DMS 273 treated with DMSO at 0.1 percent for 48 hours (cell line): ENCODE data around the gene UBE4A.
"Not testable (repeated sequence)": the region's sequence is repeated elsewhere in the genome, so short reads cannot be mapped to it uniquely, and the experiment has no call there.

Source experiments
- DNase-seq: peaks from one replicate; lab custom pipeline; 2025; lab: John Stamatoyannopoulos, UW

UBE4A gene

DNA sequence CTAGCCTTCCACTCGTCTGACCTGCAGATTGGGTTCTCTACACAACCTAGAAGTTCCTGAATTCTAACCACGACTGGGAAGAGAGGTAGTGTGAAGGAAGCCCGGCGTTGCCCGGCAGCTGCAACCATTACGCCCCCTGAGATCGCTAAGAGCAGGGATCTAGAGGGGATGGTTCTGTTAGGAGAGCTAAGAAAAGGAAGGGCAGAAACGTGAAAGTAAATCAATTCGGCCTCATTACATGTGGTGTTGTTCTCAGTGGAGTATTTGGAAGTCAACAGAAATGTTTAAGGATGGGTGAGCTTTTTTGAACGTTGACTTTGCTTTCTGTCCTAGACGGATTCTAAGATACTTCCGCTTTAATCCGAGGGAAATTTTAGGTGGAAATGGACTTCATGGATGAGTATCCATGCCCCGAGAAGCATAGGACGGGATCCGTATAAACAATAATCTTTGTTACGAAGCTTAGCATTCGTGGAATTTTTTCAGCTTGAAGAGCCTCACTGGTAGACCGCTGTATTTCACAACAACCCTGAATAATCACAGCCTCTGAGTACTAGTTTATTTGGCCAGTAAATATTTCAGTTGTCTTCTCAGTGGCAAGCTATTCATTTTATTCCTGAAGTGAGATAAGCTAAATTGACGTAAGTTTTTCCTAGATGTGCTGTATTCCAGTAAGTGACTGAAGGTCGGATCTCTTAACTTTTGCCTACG, 42.6 kb downstream of the UBE4A start:
- DNase-seq, result no peak

DNA sequence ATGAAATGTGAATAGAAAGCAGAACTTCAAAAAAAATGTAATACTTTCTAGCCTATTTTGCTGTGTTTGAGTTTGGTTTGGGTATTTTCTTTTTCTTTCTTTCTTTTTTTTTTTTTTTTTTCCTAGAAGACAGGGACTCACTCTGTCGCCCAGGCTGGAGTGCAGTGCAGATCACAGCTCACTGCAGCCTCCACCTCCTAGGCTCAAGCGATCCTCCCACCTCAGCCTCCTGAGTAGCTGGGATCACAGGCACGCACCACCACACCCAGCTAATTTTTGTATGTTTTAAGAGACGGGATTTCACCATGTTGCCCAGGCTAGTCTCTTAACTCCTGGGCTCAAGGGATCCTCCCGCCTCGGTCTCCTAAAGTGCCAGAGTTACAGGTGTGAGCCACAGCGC, 43.2 kb downstream of the UBE4A start:
- DNase-seq, result not testable (repeated sequence)

DNA sequence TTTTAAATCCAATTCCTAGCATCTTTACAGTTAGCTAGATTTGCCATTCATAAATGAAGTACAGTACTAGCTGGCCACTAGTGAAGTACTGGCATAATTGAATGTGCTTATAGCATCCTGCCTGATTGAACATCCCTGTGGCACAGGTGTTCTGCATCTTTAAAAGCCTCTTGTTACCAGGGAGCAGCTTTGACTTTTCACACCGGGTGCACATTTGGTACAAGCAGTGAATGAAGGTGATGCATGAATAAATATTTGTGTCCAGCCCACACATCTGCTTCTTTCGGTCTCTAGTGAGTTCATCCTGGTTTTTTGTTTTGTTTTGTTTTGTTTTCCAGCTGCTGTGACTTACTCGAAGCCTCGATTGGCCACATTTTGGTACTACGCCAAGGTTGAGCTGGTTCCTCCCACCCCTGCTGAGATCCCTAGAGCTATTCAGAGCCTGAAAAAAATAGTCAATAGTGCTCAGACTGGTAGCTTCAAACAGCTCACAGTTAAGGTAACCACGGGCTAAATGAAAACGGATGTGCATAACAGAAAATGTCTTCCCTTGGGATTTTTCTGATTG, 47.3 kb downstream of the UBE4A start:
- DNase-seq, result no peak

DNA sequence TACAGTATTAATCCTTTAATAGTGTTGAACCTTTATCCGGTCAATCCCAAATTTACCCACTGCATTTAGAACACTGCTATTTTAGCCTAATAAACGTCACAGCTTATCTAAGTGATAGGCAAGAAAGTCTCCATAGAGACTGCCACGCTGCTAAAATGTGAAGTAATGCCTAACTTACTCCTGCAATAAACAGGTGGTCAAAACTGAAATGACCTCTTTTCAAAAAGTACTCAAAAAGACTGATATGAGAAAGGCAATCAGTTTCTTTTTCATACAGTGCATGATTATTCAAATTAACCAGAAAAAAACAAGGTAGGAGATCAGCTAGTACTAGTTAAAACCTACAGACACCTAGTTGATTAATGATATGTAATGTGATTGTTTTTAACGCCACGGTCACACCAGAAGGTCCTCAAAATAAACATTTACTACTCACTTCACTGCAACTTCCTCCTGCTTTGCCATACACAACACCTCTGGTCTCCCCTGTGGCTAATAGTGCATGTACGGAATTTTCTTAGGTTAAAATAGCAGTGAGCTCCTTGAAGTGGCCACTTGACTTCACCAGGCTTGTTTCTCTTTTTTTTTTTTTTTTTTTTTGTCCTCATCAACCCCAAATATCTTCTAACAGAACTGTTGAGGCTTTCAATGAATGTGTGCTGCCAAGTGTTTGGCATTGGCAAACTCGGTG, 50.8 kb downstream of the UBE4A start:
- DNase-seq, result no peak

GRCh38 chr11:118411530-118411929, 52.1 kb downstream of the UBE4A start:
- DNase-seq, result no peak

- DNase-seq, result no peak
Observed at GRCh38 chr11:118412921-118413320, 53.5 kb downstream of the UBE4A start.

- no peak for DNase-seq
Observed at GRCh38 chr11:118415062-118415738, 55.8 kb downstream of the UBE4A start.

- no peak for DNase-seq
Observed at GRCh38 chr11:118415739-118416068, 56.3 kb downstream of the UBE4A start.

DNA sequence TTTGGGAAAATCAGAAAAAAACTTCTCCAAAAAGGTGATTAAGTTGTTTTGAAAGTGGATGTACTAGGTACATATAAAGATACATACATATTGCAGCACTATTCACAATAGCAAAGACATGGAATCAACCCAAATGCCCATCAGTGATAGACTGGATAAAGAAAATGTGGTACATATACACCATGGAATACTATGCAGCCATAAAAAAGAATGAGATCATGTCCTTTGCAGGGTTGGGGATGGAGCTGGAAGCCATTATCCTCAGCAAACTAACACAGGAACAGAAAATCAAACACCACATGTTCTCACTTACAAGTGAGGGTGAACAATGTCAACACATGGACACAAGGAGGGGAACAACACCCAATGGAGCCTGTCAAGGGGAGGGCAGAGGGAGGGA, 57.5 kb downstream of the UBE4A start:
- not testable (repeated sequence) for DNase-seq

GRCh38 chr11:118417801-118418200, 58.4 kb downstream of the UBE4A start:
- DNase-seq, result no peak

GRCh38 chr11:118418766-118419165, 59.4 kb downstream of the UBE4A start:
- no peak for DNase-seq

- DNase-seq, result no peak
Observed at GRCh38 chr11:118427707-118428106, 68.3 kb downstream of the UBE4A start.

GRCh38 chr11:118430956-118431355, 71.6 kb downstream of the UBE4A start:
- DNase-seq, result no peak

GRCh38 chr11:118434123-118434552, 74.7 kb downstream of the UBE4A start:
- no peak for DNase-seq

DNA sequence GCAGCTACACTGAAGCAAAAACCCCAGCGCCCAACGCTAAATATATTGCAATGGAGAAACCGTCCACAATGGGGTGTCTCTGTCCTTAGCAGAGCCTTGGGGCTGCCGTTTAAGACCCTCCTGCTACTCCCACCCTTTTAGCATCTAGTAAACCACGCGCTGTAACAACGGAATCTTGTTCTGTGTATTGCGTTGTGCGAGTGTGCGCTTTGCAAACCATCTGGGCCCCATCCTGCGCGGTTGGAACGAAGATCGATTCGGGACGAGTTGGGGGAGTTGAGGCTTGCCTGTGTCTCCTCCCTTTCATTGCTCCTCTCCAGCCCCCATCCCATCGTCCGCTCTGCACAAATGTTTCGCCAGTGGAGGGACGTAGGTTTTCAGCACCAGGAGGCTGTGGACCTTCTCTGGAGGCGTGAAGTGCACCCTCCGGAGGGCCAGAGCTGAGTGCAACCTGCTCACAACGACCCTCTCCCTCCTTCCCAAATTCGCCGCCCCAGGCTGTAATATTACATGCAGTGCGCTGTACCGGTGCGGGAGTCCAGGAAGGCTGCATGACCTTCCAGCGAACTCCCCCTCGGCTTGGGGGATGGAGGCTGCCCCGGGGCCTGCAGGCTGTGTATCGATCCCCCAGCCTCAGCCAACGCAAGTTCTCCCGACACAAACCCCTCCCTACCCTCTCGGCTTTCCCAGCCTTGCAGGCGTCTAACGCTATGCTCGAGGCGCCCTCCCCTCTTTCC, 75.3 kb downstream of the UBE4A start:
- DNase-seq, result no peak

- DNase-seq, result peak; percentile 72
Observed at GRCh38 chr11:118435290-118435892, 76.0 kb downstream of the UBE4A start.

DNA sequence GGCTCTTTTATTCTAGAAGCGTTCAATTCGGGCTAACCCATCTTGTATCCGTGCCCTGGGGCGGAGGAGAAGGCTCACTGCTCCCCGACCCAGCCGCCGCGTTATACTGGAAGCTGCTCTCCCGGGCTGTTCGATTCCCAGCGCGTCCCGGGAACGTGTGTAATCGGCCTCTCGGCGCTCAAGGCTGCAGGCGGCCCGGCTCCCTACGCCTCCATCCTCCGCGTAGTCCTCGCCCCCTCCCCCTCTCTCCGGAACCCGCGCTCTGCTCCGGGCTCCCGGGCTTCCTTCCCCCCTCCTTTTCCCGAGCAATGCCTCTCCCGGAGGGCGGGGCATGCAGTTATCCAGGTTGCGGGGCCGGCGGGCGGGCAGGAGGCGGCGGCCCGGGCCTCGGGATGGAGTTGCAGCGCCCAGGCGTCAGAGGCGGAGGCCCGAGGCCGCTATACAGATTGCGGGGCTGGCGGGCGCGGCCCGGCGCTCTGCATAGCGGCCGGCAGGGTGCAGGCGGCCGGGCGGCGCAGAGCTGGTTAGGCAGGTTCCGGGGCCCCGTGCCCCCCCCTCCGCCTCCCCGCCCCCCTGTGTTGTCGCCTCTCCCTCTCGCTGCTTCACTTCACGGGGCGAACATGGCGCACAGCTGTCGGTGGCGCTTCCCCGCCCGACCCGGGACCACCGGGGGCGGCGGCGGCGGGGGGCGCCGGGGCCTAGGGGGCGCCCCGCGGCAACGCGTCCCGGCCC, 76.7 kb downstream of the UBE4A start, which contains the start of gene KMT2A:
Gene KMT2A (plus strand): TSS at position 600 of the 732 bp plus-strand sequence. CDS start 21 bp downstream, at position 621.
- peak; percentile 80 for DNase-seq

DNA sequence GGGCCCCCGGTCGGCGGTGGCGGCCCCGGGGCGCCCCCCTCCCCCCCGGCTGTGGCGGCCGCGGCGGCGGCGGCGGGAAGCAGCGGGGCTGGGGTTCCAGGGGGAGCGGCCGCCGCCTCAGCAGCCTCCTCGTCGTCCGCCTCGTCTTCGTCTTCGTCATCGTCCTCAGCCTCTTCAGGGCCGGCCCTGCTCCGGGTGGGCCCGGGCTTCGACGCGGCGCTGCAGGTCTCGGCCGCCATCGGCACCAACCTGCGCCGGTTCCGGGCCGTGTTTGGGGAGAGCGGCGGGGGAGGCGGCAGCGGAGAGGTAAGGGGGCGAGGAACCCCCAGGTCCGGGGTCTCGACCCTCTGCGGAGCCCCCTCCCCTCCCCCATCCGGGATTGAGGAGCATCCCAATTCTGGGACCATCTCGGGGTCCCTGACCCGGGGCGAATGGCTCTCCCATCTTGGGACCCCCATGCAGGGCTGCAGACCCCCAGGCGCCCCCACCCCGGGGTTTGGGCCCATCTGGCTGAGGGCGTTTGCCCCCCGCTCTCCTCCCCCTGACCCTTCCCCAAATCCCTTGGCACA, 77.3 kb downstream of the UBE4A start:
- no peak for DNase-seq

DNA sequence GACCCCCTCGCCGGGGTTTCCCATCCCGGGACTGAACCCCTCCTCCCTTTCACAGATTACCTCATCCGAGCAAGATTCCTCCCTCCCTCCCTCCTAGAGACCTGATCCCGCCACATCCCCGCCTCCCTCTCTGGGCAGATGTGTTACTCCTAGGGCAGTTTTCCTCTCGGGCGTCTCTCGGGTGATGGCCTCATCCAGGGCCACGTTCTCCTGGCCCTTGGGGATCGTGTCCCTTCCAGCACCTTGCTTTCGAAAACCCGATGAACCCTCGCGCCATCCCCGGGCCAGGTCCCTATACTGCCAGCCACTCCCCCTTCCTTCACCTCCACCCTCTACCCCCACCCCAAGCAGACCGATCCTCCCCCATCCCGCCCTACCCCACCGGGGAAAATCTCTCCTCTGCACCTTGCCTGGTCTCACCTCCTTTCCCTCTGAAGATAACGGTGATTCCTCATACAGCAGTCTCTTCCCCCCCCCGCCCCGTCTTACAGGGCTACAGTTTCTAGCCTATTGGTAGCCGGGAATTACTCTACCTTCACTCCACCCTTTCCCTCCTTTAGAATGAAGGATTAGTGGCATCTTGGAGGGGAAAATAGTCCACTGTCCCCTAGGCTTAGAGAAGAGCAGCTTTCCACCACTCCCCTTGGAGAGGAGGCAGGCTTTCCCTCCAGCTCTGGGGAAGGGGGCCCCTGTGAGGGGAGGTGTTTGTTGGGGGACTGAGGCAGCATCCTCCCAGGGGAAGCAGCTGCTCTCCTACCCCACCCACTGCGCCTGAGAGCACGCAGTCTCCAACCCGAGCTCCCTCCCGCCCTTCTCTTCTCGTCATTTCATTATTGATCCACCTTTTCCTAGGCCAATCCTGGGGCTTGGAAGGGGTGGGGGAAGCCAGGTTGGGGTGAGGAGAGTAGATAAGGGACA, 78.1 kb downstream of the UBE4A start:
- DNase-seq, result peak; percentile 9
